Measurements from ENCODE around the gene KIF9.

DNA sequence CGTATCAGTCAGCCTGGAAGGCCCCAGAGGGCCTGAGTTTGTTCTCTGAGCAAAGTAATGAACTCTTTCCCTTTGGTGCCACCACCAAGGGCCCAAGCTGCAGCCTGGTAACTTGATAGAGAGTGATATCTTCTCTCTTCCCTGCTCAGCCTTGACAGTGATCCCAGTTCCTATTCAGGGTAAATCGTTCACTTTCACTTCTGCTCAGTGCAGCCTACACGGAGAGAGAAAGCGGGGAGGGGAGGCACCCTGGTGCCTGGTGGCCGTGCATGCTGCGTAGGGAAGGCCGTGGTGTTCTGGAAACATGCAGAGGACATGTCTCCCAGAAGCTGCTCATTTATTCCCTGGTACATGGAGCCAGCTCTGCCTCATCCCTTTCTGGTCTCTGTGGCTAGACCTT, 54.9 kb downstream of the KIF9 start:
- TF ChIP-seq, protein P1, sequence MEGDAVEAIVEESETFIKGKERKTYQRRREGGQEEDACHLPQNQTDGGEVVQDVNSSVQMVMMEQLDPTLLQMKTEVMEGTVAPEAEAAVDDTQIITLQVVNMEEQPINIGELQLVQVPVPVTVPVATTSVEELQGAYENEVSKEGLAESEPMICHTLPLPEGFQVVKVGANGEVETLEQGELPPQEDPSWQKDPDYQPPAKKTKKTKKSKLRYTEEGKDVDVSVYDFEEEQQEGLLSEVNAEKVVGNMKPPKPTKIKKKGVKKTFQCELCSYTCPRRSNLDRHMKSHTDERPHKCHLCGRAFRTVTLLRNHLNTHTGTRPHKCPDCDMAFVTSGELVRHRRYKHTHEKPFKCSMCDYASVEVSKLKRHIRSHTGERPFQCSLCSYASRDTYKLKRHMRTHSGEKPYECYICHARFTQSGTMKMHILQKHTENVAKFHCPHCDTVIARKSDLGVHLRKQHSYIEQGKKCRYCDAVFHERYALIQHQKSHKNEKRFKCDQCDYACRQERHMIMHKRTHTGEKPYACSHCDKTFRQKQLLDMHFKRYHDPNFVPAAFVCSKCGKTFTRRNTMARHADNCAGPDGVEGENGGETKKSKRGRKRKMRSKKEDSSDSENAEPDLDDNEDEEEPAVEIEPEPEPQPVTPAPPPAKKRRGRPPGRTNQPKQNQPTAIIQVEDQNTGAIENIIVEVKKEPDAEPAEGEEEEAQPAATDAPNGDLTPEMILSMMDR (IDR thresholded peaks at IDR 0.05), result no peak
- TF ChIP-seq POLR2A (IDR thresholded peaks at IDR 0.05), result no peak
- no peak for TF ChIP-seq POLR2AphosphoS5 (IDR thresholded peaks at IDR 0.05)
- no peak for TF ChIP-seq EP300 (IDR thresholded peaks at IDR 0.05)

Data from sigmoid colon (tissue), 4 donors.